ENCODE results near the gene HDHD3.

The HDHD3 gene

GRCh38 chr9:113398796-113399195, 22.0 kb upstream of the HDHD3 start:
- DNase-seq (ENCODE audit: low spot score): no peak
- TF ChIP-seq, protein P1, sequence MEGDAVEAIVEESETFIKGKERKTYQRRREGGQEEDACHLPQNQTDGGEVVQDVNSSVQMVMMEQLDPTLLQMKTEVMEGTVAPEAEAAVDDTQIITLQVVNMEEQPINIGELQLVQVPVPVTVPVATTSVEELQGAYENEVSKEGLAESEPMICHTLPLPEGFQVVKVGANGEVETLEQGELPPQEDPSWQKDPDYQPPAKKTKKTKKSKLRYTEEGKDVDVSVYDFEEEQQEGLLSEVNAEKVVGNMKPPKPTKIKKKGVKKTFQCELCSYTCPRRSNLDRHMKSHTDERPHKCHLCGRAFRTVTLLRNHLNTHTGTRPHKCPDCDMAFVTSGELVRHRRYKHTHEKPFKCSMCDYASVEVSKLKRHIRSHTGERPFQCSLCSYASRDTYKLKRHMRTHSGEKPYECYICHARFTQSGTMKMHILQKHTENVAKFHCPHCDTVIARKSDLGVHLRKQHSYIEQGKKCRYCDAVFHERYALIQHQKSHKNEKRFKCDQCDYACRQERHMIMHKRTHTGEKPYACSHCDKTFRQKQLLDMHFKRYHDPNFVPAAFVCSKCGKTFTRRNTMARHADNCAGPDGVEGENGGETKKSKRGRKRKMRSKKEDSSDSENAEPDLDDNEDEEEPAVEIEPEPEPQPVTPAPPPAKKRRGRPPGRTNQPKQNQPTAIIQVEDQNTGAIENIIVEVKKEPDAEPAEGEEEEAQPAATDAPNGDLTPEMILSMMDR (IDR thresholded peaks at IDR 0.05; ENCODE audit: extremely low read depth, missing control alignments): no peak

GRCh38 chr9:113397203-113397631, 20.4 kb upstream of the HDHD3 start:
- TF ChIP-seq, protein P1 (IDR thresholded peaks at IDR 0.05; ENCODE audit: extremely low read depth, missing control alignments): no peak
- DNase-seq (ENCODE audit: low spot score): no peak

DNA sequence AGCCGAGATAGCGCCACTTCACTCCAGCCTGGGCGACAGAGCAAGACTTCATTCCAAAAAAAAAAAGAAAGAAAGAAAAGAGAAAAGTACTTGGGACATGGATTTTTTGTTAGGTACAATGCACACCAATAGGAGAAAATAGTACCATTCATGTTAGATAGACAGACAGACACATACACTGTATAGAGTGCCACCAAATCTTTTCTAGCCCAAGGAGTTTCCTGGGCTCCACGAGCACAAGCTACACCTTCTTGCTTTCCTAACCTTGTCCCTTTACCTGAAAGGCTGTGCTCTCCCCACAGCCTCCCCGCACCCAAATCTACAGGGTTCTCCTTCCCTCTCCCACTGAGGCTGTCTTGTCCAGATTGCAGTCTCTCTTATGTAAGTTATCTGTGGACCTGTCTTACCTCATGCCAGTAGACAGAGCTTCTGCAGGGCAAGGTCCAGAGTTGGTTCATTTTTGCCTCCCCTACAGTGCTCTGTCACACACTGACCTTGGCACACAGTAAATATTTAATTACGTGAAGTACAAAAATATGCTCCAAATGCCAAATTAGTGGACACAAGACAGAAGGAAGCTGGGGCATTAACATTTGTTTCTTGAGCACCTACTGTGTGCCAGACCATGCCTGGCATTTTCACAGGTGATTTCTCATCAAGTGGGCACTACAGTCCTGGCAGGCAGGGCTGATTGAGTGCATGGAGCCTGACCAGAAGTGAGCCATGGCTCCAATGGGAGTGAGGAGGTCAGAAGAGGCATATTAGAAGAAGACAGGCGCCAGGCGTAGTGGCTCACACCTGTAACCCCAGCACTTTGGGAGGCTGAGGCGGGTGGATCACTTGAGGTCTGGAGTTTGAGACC, 18.4 kb upstream of the HDHD3 start:
- no peak for DNase-seq (ENCODE audit: low spot score)
- TF ChIP-seq, protein P1 (IDR thresholded peaks at IDR 0.05; ENCODE audit: extremely low read depth, missing control alignments): no peak

GRCh38 chr9:113393281-113393680, 16.5 kb upstream of the HDHD3 start:
- TF ChIP-seq, protein P1 (IDR thresholded peaks at IDR 0.05; ENCODE audit: extremely low read depth, missing control alignments): no peak
- no peak for DNase-seq (ENCODE audit: low spot score)

GRCh38 chr9:113391917-113392316, 15.1 kb upstream of the HDHD3 start:
- TF ChIP-seq, protein P1 (IDR thresholded peaks at IDR 0.05; ENCODE audit: extremely low read depth, missing control alignments): no peak
- DNase-seq (ENCODE audit: low spot score): no peak

DNA sequence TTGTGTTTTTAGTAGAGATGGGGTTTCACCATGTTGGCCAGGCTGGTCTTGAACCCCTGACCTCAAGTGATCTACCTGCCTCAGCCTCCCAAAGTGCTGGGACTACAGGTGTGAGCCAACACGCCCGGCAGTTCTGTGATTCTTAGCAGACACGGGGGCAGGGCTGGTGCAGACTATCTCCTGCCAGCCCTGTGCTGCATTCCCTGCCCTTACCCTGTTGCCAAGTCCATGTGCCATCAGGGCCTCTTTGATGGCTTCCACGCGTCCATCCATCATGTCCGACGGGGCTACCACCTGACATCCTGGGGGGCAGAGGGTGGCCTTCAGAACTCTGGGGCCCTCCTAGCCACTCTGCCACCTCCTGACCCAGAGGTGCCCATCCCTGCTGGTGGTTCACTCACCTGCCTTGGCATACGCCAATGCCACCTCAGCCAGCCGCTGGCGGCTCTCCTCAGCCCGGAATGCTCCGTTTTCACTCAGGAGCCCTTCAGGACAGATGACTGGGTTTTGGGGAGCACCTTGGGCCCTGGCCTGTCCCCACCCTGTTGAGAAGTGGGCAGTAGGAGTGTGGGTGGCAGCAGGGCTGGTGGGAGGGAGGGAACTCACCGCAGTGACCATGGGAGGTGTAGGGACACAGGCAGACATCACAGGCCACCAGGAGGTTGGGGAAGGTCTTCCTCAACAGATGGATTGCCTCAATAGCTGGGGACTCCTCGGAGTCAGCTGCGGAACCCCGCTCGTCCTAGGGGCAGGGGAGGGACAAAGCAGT, 13.6 kb upstream of the HDHD3 start:
- DNase-seq (ENCODE audit: low spot score): no peak
- TF ChIP-seq, protein P1 (IDR thresholded peaks at IDR 0.05; ENCODE audit: extremely low read depth, missing control alignments): no peak

- no peak for DNase-seq (ENCODE audit: low spot score)
- TF ChIP-seq, protein P1 (IDR thresholded peaks at IDR 0.05; ENCODE audit: extremely low read depth, missing control alignments): no peak
These were observed 12.7 kb upstream of the HDHD3 start for GRCh38 chr9:113389451-113389850.

All from GM20000 (cell line).